ENCODE data around the gene SETD5.

DNA sequence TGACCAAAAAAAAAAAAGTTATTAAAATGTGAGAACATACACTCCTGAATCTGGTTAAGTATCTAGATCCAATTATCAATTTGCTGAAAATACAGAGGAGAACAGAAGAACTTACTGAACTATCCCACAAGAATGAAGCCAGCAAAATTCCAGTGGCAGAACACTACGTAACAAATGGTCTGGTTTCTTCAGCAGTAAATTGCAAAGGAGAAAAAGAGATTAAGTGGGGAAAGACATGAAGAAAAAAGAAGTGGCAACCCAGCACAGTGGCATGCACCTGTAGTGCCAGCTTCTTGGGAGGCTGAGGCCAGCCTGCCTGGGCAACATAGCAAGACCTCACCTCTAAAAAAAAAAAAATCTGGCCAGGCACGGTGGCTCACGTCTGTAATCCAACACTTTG lies 94.1 kb downstream of the SETD5 start:
- TF ChIP-seq, protein P1, sequence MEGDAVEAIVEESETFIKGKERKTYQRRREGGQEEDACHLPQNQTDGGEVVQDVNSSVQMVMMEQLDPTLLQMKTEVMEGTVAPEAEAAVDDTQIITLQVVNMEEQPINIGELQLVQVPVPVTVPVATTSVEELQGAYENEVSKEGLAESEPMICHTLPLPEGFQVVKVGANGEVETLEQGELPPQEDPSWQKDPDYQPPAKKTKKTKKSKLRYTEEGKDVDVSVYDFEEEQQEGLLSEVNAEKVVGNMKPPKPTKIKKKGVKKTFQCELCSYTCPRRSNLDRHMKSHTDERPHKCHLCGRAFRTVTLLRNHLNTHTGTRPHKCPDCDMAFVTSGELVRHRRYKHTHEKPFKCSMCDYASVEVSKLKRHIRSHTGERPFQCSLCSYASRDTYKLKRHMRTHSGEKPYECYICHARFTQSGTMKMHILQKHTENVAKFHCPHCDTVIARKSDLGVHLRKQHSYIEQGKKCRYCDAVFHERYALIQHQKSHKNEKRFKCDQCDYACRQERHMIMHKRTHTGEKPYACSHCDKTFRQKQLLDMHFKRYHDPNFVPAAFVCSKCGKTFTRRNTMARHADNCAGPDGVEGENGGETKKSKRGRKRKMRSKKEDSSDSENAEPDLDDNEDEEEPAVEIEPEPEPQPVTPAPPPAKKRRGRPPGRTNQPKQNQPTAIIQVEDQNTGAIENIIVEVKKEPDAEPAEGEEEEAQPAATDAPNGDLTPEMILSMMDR (IDR thresholded peaks at IDR 0.05) = no peak
- no peak for TF ChIP-seq GRHL2 (CRISPR knock-in tag; IDR thresholded peaks at IDR 0.05; ENCODE audit: insufficient replicate concordance, severe bottlenecking)
- no peak for TF ChIP-seq TCF7 (CRISPR knock-in tag; IDR thresholded peaks at IDR 0.05; ENCODE audit: low read depth)
- no peak for TF ChIP-seq ZNF232 (CRISPR knock-in tag; IDR thresholded peaks at IDR 0.05)
- TF ChIP-seq ZNF121 (CRISPR knock-in tag; IDR thresholded peaks at IDR 0.05) = no peak
- no peak for TF ChIP-seq NR2C2 (CRISPR knock-in tag; IDR thresholded peaks at IDR 0.05)
- no peak for TF ChIP-seq ATF1 (CRISPR knock-in tag; IDR thresholded peaks at IDR 0.05)
